DND-41 (cell line): ENCODE measurements around the gene CCNB2.

ENCODE experiments used
- EZH2 ChIP-seq: IDR thresholded peaks from 3 replicates; pipeline ENCODE4 v1.6.1; 2012; ENCODE audit warnings: borderline replicate concordance, low read depth, mild to moderate bottlenecking, moderate library complexity, low read length, inconsistent platforms; ENCODE audit not compliant: severe bottlenecking
- TF ChIP-seq, protein P1 (sequence below): IDR thresholded peaks from 2 replicates; pipeline ENCODE4 v1.5.1; 2012; ENCODE audit warnings: borderline replicate concordance, low read length, moderate library complexity, mild to moderate bottlenecking; ENCODE audit not compliant: poor library complexity, severe bottlenecking; ENCODE audit errors: extremely low read depth

DNA sequence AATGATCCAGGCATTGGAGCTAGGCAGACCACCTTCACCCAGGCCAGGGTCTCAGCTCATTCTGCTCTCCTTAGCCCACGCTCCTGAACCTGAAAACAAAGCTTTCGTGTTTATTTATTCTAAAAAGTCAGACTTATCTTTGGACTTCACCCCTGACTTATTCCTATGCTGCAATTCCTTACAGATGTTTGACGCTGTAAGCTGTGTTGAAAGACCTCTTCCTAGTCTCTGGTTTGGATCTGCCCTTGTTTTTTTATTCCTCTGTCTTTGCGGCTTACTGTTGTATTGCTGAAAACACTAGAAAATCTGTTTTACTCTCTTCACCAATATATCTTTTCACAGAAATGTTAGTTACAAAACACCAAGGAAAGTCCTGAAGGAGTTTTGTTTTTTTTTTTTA lies 61.2 kb downstream of the CCNB2 start:
- TF ChIP-seq, protein P1, sequence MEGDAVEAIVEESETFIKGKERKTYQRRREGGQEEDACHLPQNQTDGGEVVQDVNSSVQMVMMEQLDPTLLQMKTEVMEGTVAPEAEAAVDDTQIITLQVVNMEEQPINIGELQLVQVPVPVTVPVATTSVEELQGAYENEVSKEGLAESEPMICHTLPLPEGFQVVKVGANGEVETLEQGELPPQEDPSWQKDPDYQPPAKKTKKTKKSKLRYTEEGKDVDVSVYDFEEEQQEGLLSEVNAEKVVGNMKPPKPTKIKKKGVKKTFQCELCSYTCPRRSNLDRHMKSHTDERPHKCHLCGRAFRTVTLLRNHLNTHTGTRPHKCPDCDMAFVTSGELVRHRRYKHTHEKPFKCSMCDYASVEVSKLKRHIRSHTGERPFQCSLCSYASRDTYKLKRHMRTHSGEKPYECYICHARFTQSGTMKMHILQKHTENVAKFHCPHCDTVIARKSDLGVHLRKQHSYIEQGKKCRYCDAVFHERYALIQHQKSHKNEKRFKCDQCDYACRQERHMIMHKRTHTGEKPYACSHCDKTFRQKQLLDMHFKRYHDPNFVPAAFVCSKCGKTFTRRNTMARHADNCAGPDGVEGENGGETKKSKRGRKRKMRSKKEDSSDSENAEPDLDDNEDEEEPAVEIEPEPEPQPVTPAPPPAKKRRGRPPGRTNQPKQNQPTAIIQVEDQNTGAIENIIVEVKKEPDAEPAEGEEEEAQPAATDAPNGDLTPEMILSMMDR: no peak
- TF ChIP-seq EZH2: no peak
